HG02763 (cell line): ENCODE results near the gene PFKFB2.

ENCODE experiments used
- ATAC-seq: cut with Tn5 transposase; IDR thresholded peaks from one replicate; pipeline ENCODE4 v1.9.1; 2021; ENCODE audit warnings: mild to moderate bottlenecking, moderate library complexity; ENCODE audit not compliant: unreplicated experiment

Gene PFKFB2

GRCh38 chr1:207063014-207063413, 9.9 kb downstream of the PFKFB2 start:
- ATAC-seq: no peak

- no peak for ATAC-seq
Observed at GRCh38 chr1:207064561-207064960, 11.5 kb downstream of the PFKFB2 start.

GRCh38 chr1:207067185-207067584, 14.1 kb downstream of the PFKFB2 start:
- no peak for ATAC-seq

- ATAC-seq: no peak
Observed at GRCh38 chr1:207067665-207068064, 14.6 kb downstream of the PFKFB2 start.

GRCh38 chr1:207069061-207069460, 16.0 kb downstream of the PFKFB2 start:
- no peak for ATAC-seq

- peak; percentile 44 for ATAC-seq
Observed at GRCh38 chr1:207069858-207070506, 16.9 kb downstream of the PFKFB2 start.

- no peak for ATAC-seq
Observed at GRCh38 chr1:207070811-207071210, 17.7 kb downstream of the PFKFB2 start.

GRCh38 chr1:207071426-207071825, 18.4 kb downstream of the PFKFB2 start:
- no peak for ATAC-seq

GRCh38 chr1:207072233-207072632, 19.2 kb downstream of the PFKFB2 start:
- no peak for ATAC-seq

GRCh38 chr1:207073906-207074820, 21.1 kb downstream of the PFKFB2 start:
- ATAC-seq: no peak

GRCh38 chr1:207076181-207076955, 23.3 kb downstream of the PFKFB2 start:
- no peak for ATAC-seq

- no peak for ATAC-seq
Observed at GRCh38 chr1:207077012-207077411, 23.9 kb downstream of the PFKFB2 start.

GRCh38 chr1:207077470-207078377, 24.6 kb downstream of the PFKFB2 start:
- peak; percentile 56 for ATAC-seq

- no peak for ATAC-seq
Observed at GRCh38 chr1:207078578-207079132, 25.6 kb downstream of the PFKFB2 start.

GRCh38 chr1:207079706-207080241, 26.7 kb downstream of the PFKFB2 start:
- ATAC-seq: no peak

GRCh38 chr1:207081088-207081487, 28.0 kb downstream of the PFKFB2 start:
- no peak for ATAC-seq

- no peak for ATAC-seq
Observed at GRCh38 chr1:207081806-207082205, 28.7 kb downstream of the PFKFB2 start.

- no peak for ATAC-seq
Observed at GRCh38 chr1:207084232-207084631, 31.2 kb downstream of the PFKFB2 start.

GRCh38 chr1:207084701-207085180, 31.7 kb downstream of the PFKFB2 start:
- no peak for ATAC-seq

GRCh38 chr1:207085887-207086286, 32.8 kb downstream of the PFKFB2 start:
- no peak for ATAC-seq
